HL-60 (cell line): ENCODE data around the gene ELP2.

Experiments used
- CTCF ChIP-seq: IDR thresholded peaks from one replicate; pipeline ENCODE4 v1.5.1; 2011; ENCODE audit warnings: low read length, control low read depth, inconsistent platforms; ENCODE audit not compliant: insufficient read depth
- POLR2AphosphoS5 ChIP-seq: IDR thresholded peaks from 2 replicates; pipeline ENCODE4 v1.6.1; 2012; ENCODE audit warnings: low read depth
- REST ChIP-seq: IDR thresholded peaks from 2 replicates; pipeline ENCODE4 v1.6.1; 2012; ENCODE audit warnings: low read depth; ENCODE audit not compliant: insufficient replicate concordance
- SPI1 ChIP-seq: IDR thresholded peaks from 2 replicates; pipeline ENCODE4 v1.6.1; 2012; ENCODE audit warnings: low read depth, mild to moderate bottlenecking, borderline replicate concordance

GRCh38 chr18:36158266-36158867 is 28.7 kb downstream of the ELP2 start:
- no peak for TF ChIP-seq CTCF
- no peak for TF ChIP-seq POLR2AphosphoS5
- TF ChIP-seq SPI1, result no peak
- TF ChIP-seq REST, result no peak
